Natural killer cell (primary cell): ENCODE data around the gene HSPD1. TPM values are rescaled to one million over a fixed set of nuclear protein-coding genes. Genes with fewer than 3 reads are reported as not detected.
A peak's percentile ranks its signal among the peaks of the same experiment; 100 is the strongest.

Source experiments
- ATAC-seq, 3 donors: fragments of 150-1000 bp in 2 of 3; fragments of 200-7000 bp in 1 of 3; cut with Tn5 transposase; 1 replicate in 1 of 3; 2 replicates in 2 of 3; pipeline ENCODE4 v1.10.0; 2021; ENCODE audit warnings: mild to moderate bottlenecking in 2 of 3, moderate library complexity in 2 of 3
- DNase-seq, 2 donors: peaks; one replicate each; pipeline versions ENCODE4 v3.0.0 to v3.0.0-alpha.2; 2013 to 2021; ENCODE audit warnings: mixed read lengths in 1 of 2
- H3K27ac ChIP-seq: one replicate; pipeline ENCODE4 v1.5.1; 2013; ENCODE audit warnings: mild to moderate bottlenecking, low read length
- H3K27me3 ChIP-seq: one replicate; pipeline ENCODE4 v1.6.1; 2013; ENCODE audit warnings: low read length; ENCODE audit not compliant: control insufficient read depth, insufficient read depth
- H3K36me3 ChIP-seq: one replicate; pipeline ENCODE4 v1.6.1; 2013; ENCODE audit warnings: low read length; ENCODE audit not compliant: control insufficient read depth, insufficient read depth
- H3K4me1 ChIP-seq: one replicate; pipeline ENCODE4 v1.6.1; 2013; ENCODE audit warnings: low read length; ENCODE audit not compliant: control insufficient read depth, insufficient read depth
- H3K4me3 ChIP-seq: one replicate; pipeline ENCODE4 v1.5.1; 2013; ENCODE audit warnings: low read length
- H3K9me3 ChIP-seq: one replicate; pipeline ENCODE4 v1.6.1; 2013; ENCODE audit warnings: low read length; ENCODE audit not compliant: control insufficient read depth, insufficient read depth
- H3K27ac Mint-ChIP-seq, 2 donors: one replicate each; pipeline ENCODE4 v1.8.0; 2022; ENCODE audit warnings: mild to moderate bottlenecking in 2 of 2, mixed read lengths in 2 of 2, moderate library complexity in 1 of 2
- H3K27me3 Mint-ChIP-seq, 2 donors: one replicate each; pipeline ENCODE4 v1.8.0; 2022; ENCODE audit warnings: low read depth in 2 of 2, mixed read lengths in 2 of 2
- H3K36me3 Mint-ChIP-seq: one replicate; pipeline ENCODE4 v1.8.0; 2022; ENCODE audit warnings: mixed read lengths
- H3K4me1 Mint-ChIP-seq, 2 donors: one replicate each; pipeline ENCODE4 v1.8.0; 2022; ENCODE audit warnings: mixed read lengths in 2 of 2
- H3K4me3 Mint-ChIP-seq: one replicate; pipeline ENCODE4 v1.8.0; 2022; ENCODE audit warnings: mild to moderate bottlenecking, moderate library complexity, mixed read lengths
- H3K9me3 Mint-ChIP-seq, 2 donors: one replicate each; pipeline ENCODE4 v1.8.0; 2022; ENCODE audit warnings: mixed read lengths in 2 of 2
- WGBS: methylation state at CpG from one replicate; pipeline ENCODE4 v1.1.7; 2013; ENCODE audit warnings: missing lambda C conversion rate; ENCODE audit not compliant: insufficient coverage; 5-methylcytosine and 5-hydroxymethylcytosine counted together
- intact Hi-C: fragments of 100-400 bp; cut with micrococcal nuclease; formaldehyde crosslinking; loops from one replicate; pipeline ENCODE4 v1.14.2; 2022
- total RNA-seq, 4 donors: library from RNA; stranded (reverse); fragments of 120-200 nt in 1 of 4; gene quantifications; one replicate each; pipeline versions ENCODE4 v1.2.3 to v1.2.4, GENCODE V29; 2013 to 2022
- TF ChIP-seq, protein P1 (sequence below): fragments of 200-600 bp; IDR thresholded peaks from one replicate; pipeline ENCODE4 v1.8.0; 2022; ENCODE audit warnings: antibody characterized with exemption

Gene HSPD1
- total RNA-seq, 3 donors from 2014 or later (not counting 1 experiment from before 2014, with no cell fraction given), result 79.7 to 130 (median 113) TPM

GRCh38 chr2:197480165-197481036 is 19.2 kb downstream of the HSPD1 start:
- H3K4me3 ChIP-seq, result no peak overlapping the region
- H3K27me3 ChIP-seq, result no peaks in the 10 kb centered on the region
- H3K36me3 Mint-ChIP-seq, result peaks cover 11% of the 10 kb centered on the region
- WGBS, result 97% methylated on average over 9 of the region's 9 CpGs
- H3K27ac ChIP-seq, result no peak overlapping the region
- no peaks in the 10 kb centered on the region for H3K4me1 ChIP-seq
- no peaks in the 10 kb centered on the region for H3K9me3 Mint-ChIP-seq
- no peak overlapping the region for H3K4me3 Mint-ChIP-seq
- TF ChIP-seq, protein P1, sequence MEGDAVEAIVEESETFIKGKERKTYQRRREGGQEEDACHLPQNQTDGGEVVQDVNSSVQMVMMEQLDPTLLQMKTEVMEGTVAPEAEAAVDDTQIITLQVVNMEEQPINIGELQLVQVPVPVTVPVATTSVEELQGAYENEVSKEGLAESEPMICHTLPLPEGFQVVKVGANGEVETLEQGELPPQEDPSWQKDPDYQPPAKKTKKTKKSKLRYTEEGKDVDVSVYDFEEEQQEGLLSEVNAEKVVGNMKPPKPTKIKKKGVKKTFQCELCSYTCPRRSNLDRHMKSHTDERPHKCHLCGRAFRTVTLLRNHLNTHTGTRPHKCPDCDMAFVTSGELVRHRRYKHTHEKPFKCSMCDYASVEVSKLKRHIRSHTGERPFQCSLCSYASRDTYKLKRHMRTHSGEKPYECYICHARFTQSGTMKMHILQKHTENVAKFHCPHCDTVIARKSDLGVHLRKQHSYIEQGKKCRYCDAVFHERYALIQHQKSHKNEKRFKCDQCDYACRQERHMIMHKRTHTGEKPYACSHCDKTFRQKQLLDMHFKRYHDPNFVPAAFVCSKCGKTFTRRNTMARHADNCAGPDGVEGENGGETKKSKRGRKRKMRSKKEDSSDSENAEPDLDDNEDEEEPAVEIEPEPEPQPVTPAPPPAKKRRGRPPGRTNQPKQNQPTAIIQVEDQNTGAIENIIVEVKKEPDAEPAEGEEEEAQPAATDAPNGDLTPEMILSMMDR, result no peak
- no peaks in the 10 kb centered on the region for H3K27me3 Mint-ChIP-seq
- intact Hi-C loops, result no loop called here
- H3K36me3 ChIP-seq, result peaks cover 40% of the 10 kb centered on the region
- peaks cover 0 to 9% of the 10 kb centered on the region in 2 donors for H3K4me1 Mint-ChIP-seq
- DNase-seq (no peak), ATAC-seq (peak in 1 of 3 donors; percentile 12)
- H3K9me3 ChIP-seq, result peaks cover 8% of the 10 kb centered on the region
- peak overlapping the region in 1 of 2 donors; percentile 8 for H3K27ac Mint-ChIP-seq

DNA sequence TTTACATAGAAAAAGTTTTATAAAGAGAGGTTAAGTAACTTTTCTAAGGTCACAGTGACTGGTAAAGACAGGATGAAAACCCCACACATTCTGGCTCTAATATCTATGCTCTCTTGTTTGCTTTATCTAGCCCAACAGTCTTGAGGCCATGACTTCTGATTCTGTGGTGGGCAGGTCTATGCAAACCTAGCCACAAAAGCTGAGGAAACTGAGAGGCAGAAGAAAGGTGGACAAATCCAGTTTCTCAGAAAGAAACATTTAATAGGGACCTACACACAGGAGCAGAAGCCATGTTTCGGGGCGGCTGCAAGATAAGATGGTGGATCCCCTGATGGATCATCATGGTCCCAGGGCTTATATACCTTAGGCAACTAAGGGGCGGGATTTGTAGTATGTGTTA is 21.8 kb downstream of the HSPD1 start:
- TF ChIP-seq, protein P1, result no peak
- Histone ChIP-seq H3K4me3 (no peak overlapping the region), H3K4me1 (no peaks in the 10 kb centered on the region), H3K36me3 (peaks cover 60% of the 10 kb centered on the region), H3K27me3 (no peaks in the 10 kb centered on the region), H3K9me3 (no peaks in the 10 kb centered on the region), H3K27ac (no peak overlapping the region)
- Mint-ChIP-seq H3K4me3 (no peak overlapping the region), H3K27me3 (no peaks in the 10 kb centered on the region), H3K9me3 (no peaks in the 10 kb centered on the region), H3K4me1 (peaks cover 0 to 9% of the 10 kb centered on the region in 2 donors), H3K27ac (peak overlapping the region in 1 of 2 donors; percentile 66), H3K36me3 (peaks cover 13% of the 10 kb centered on the region)
- no peak for DNase-seq
- ATAC-seq, result no peak
- 97% methylated on average over 3 of the region's 3 CpGs for WGBS
- intact Hi-C loops, result no loop called here

DNA sequence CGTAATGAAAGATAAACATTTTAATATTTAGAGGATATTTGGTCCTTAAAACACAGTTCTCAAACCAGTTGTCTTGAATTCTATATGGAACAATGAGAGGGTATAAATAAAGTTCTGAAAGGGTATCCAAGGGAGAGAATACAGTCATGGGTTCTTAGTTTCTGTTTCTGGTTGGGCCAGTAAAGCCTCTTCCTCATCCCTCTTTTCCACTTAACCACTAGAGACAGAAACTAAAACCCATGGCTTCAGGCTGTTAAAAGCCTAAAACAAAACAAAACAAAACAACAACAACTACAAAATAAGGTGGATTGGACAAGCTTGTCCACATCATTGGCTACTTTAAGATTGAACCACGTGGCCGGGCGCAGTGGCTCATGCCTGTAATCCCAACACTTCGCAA is 27.5 kb downstream of the HSPD1 start:
- Histone ChIP-seq H3K27ac (no peak overlapping the region), H3K36me3 (peaks cover 77% of the 10 kb centered on the region), H3K27me3 (no peaks in the 10 kb centered on the region), H3K9me3 (no peaks in the 10 kb centered on the region), H3K4me3 (no peak overlapping the region), H3K4me1 (no peaks in the 10 kb centered on the region)
- Mint-ChIP-seq H3K4me3 (no peak overlapping the region), H3K9me3 (no peaks in the 10 kb centered on the region), H3K27me3 (no peaks in the 10 kb centered on the region), H3K4me1 (peaks cover 0 to 10% of the 10 kb centered on the region in 2 donors), H3K36me3 (peaks cover 12% of the 10 kb centered on the region), H3K27ac (peak overlapping the region; percentile 35 to 41)
- intact Hi-C loops, result no loop called here
- 95% methylated on average over 4 of the region's 5 CpGs for WGBS
- TF ChIP-seq, protein P1, result no peak
- DNase-seq (no peak), ATAC-seq (no peak)
